Psoas muscle (tissue), 8 donors: Measurements from ENCODE around the gene DCT. TPM values are rescaled to one million over a fixed set of nuclear protein-coding genes. Genes with fewer than 3 reads are reported as not detected.

Source experiments
- ATAC-seq, 4 donors: fragments of 200-7000 bp; cut with Tn5 transposase; one replicate each; pipeline ENCODE4 v1.9.1; 2020; ENCODE audit warnings: moderate library complexity in 3 of 4, mild to moderate bottlenecking in 2 of 4
- DNase-seq, 2 donors: peaks; one replicate each; pipeline ENCODE4 v3.0.0-alpha.2; 2020
- H3K27ac ChIP-seq: fragments of 200-600 bp; one replicate; pipeline ENCODE4 v1.8.0; 2022
- H3K27me3 ChIP-seq, 3 donors: fragments of 200-600 bp in 1 of 3; one replicate each; pipeline versions ENCODE4 v1.6.1 to v1.8.0; 2013 to 2022; ENCODE audit warnings: low read length in 2 of 3, mild to moderate bottlenecking in 2 of 3, moderate library complexity in 1 of 3; ENCODE audit not compliant: insufficient read depth in 3 of 3
- H3K36me3 ChIP-seq, 2 donors: fragments of 200-600 bp in 1 of 2; one replicate each; pipeline versions ENCODE4 v1.6.1 to v1.8.0; 2013 to 2022; ENCODE audit warnings: low read depth in 1 of 2, mild to moderate bottlenecking in 1 of 2, moderate library complexity in 1 of 2; ENCODE audit not compliant: insufficient read depth in 1 of 2
- H3K4me1 ChIP-seq: fragments of 200-600 bp; one replicate; pipeline ENCODE4 v1.8.0; 2022
- H3K4me3 ChIP-seq: fragments of 200-600 bp; one replicate; pipeline ENCODE4 v1.8.0; 2022; ENCODE audit warnings: mild to moderate bottlenecking
- H3K9me3 ChIP-seq: fragments of 200-600 bp; one replicate; pipeline ENCODE4 v1.8.0; 2022
- CTCF ChIP-seq: fragments of 200-600 bp; IDR thresholded peaks from one replicate; pipeline ENCODE4 v1.8.0; 2022; ENCODE audit warnings: antibody characterized with exemption
- WGBS, 3 donors: extraction: QIAGEN DNeasy Blood & Tissue Kit; methylation state at CpG; one replicate each; pipeline versions ENCODE4 v1.1.6 to v1.1.7; 2013; 5-methylcytosine and 5-hydroxymethylcytosine counted together
- intact Hi-C, 2 donors: fragments of 100-400 bp; cut with DNase I; formaldehyde crosslinking; loops; one replicate each; pipeline versions ENCODE4 v1.11.0 to v1.14.2; 2022
- polyA plus RNA-seq, 3 donors: library from polyadenylated mRNA; stranded (reverse); fragments of 200-250 nt; gene quantifications; one replicate each; pipeline ENCODE4 v1.2.3, GENCODE V29; 2013
- total RNA-seq, 4 donors: library from RNA; stranded (reverse); fragmentation: NEBNext Ultra II Directional in 2 of 4; extraction: Animal tissue kit (Norgen Biotek cat#: 25700) in 2 of 4; gene quantifications; one replicate each; pipeline versions ENCODE4 v1.2.1 to v1.2.4, GENCODE V29; 2021 to 2023
- donor health status: healthy with polysubstance abuse.
- donor health status: DM: no; HTN: no; CAD: no; lungs with moderate emphysema.
- donor health status: Bipolar disorder and iron deficiency.
- donor health status: healthy.
- donor health status: DM: yes; HTN: yes; CAD: no.
- donor health status: DM: no; HTN: no; CAD: no.
- donor health status: DM: no; HTN: no; CAD: no.
- donor health status: DM: yes; HTN: yes; CAD: no.

DCT gene
- total and polyA plus RNA-seq, 7 donors: 0.04 to 0.64 (median 0.22) TPM

DNA sequence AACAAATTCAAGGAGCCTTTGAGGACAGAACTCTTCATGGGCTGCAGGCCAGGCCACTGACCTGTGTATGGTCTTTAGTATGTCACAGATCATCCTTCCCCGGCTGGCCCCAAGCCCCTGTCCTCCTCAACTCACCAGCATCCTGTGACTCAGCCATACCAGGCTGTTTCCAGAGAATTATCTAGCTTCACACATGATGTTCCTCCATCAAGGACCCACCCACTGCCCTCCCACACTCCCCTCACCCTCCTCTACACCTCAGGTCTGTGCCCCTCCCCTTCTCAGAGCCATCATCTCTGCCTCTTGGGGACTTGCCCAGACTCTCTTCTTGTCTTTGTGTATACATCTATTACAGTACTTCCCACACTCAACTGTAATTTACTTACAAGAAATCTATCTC, 14.7 kb downstream of the DCT start:
- no peaks in the 10 kb centered on the region for H3K36me3 ChIP-seq
- no peak for TF ChIP-seq CTCF
- 62 to 81% (median 73%) methylated on average over 1 of the region's 1 CpG for WGBS, 3 donors
- H3K9me3 ChIP-seq: no peaks in the 10 kb centered on the region
- DNase-seq (no peak), ATAC-seq (no peak)
- intact Hi-C loops: no loop called here
- H3K4me1 ChIP-seq: no peaks in the 10 kb centered on the region
- H3K27me3 ChIP-seq: no peaks in the 10 kb centered on the region
- H3K4me3 ChIP-seq: no peak overlapping the region
- no peak overlapping the region for H3K27ac ChIP-seq

- Histone ChIP-seq H3K36me3 (no peaks in the 10 kb centered on the region), H3K4me3 (no peak overlapping the region), H3K4me1 (no peaks in the 10 kb centered on the region), H3K27ac (no peak overlapping the region), H3K27me3 (no peaks in the 10 kb centered on the region), H3K9me3 (no peaks in the 10 kb centered on the region)
- no peak for ATAC-seq
- intact Hi-C loops: no loop called here
- TF ChIP-seq CTCF: no peak
- no peak for DNase-seq
- WGBS, 3 donors: 73 to 89% (median 86%) methylated on average over 6 of the region's 6 CpGs
These were observed 16.8 kb downstream of the DCT start for GRCh38 chr13:94462670-94463069.

DNA sequence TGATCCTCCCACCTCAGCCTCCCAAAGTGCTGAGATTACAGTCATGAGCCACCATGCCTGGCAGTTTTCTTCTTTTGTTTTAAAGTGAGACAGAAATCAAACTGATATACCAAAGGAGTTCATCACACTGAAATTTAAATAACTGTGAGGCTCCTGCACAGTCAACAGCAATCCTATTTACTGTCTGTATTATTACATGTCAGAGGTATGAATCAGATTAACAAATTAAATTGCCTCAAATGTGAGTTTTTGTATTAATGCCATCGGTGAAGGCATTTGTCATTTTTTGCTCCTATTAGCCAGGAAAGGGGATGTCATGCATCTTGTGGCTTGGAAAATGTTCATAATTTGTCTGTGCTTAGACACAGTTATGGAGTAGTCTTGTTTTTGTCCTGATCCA, 20.4 kb downstream of the DCT start:
- ATAC-seq (no peak), DNase-seq (no peak)
- no peak for TF ChIP-seq CTCF
- no peaks in the 10 kb centered on the region for H3K27me3 ChIP-seq
- intact Hi-C loops: no loop called here
- H3K27ac ChIP-seq: no peak overlapping the region
- no peaks in the 10 kb centered on the region for H3K4me1 ChIP-seq
- no peaks in the 10 kb centered on the region for H3K9me3 ChIP-seq
- no peak overlapping the region for H3K4me3 ChIP-seq
- WGBS, 3 donors: 66 to 91% (median 82%) methylated on average over 1 of the region's 1 CpG
- no peaks in the 10 kb centered on the region for H3K36me3 ChIP-seq

GRCh38 chr13:94455414-94455813, 24.1 kb downstream of the DCT start:
- H3K36me3 ChIP-seq: no peaks in the 10 kb centered on the region
- TF ChIP-seq CTCF: no peak
- H3K9me3 ChIP-seq: no peaks in the 10 kb centered on the region
- intact Hi-C loops: no loop called here
- no peak overlapping the region for H3K27ac ChIP-seq
- H3K4me3 ChIP-seq: no peak overlapping the region
- WGBS, 3 donors: 48 to 56% (median 49%) methylated on average over 2 of the region's 2 CpGs
- ATAC-seq (no peak), DNase-seq (no peak)
- no peaks in the 10 kb centered on the region for H3K4me1 ChIP-seq
- H3K27me3 ChIP-seq: no peaks in the 10 kb centered on the region

GRCh38 chr13:94454906-94455305, 24.6 kb downstream of the DCT start:
- Histone ChIP-seq H3K36me3 (no peaks in the 10 kb centered on the region), H3K27me3 (no peaks in the 10 kb centered on the region), H3K27ac (no peak overlapping the region), H3K4me3 (no peak overlapping the region), H3K4me1 (no peaks in the 10 kb centered on the region), H3K9me3 (no peaks in the 10 kb centered on the region)
- DNase-seq (no peak), ATAC-seq (no peak)
- no peak for TF ChIP-seq CTCF
- intact Hi-C loops: no loop called here
- WGBS, 3 donors: 86 to 91% (median 88%) methylated on average over 2 of the region's 2 CpGs
